Inflammatory macrophage treated with lipopolysaccharide for 4 hours (primary cell): Measurements from ENCODE around the gene RARS1.

Experiments used
- DNase-seq: peaks from one replicate; pipeline ENCODE4 v3.0.0-alpha.2; 2020

The RARS1 gene

DNA sequence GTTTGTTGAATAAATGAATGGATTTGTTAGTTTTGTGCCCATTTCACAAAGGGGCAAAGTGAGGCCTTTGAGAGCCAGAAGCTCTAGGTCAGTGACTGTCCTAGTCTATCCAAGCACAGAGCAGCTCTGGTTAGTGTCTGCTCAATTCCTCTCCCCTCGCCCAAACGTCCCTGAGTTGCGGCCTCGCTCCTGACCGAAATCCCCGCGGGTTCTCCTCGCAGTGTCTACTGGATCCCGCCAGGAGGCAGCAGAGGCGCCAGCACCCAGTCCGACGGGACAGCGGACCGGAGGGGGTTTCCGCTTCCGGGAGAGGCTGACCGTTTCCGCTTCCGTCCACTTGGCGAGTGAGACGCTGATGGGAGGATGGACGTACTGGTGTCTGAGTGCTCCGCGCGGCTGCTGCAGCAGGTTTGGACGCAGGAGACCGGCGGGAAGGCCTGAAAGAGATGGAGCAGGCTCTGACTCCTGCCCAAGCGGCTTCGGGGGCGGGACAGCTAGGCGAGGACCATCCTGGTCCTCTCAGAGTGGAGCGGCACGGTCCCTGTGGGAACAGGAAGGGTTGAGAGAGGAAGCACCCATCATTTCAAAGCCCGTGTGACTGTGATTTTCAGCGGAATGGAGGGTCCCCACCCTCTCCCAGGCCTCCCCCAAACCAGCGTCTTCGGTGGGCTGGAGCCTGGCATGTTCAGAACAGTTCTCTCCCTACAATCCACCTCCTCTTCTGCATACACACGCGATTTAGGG, at the start of gene RARS1:
Gene RARS1 (plus strand): TSS at position 336 of the 744 bp plus-strand sequence. CDS start 28 bp downstream, at position 364.
- peak; percentile 94 for DNase-seq

GRCh38 chr5:168438349-168438748, 47.9 kb upstream of the RARS1 start:
- DNase-seq: no peak

- DNase-seq: no peak
These were observed 42.7 kb upstream of the RARS1 start for GRCh38 chr5:168443533-168443932.

DNA sequence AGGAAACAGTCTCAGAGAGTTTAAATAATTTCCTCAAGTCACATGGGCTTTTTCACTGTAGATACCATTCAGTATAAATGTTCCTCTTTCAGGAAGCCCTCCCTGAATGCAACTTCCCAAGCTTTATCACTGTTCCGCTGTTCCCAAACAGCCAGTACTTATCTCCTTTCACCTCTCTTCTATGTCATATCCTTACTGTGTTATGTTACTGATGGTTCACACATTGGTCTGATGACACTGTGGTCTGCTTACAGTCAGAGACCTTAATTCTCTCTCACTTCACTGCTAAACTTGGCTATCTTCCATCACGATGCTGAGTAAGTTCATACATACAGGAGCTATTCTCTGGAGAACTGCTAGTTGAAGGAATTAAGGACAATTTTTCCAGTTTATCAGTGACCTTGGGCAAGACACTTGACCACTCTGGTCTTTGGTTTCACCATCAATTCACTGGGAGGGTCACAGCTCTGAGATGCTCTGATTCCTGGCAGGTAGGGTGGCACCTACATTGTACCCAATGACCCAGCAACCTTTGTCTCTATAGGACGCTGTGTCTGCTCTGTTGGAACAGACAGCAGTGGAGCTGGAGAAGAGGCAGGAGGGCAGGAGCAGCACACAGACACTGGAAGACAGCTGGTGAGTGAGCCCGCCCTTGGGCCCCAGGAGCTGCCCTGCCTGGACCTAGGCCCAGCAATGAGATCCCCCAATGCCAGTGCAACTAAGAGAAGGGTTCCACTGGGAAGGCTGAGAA, 42.1 kb upstream of the RARS1 start:
- no peak for DNase-seq

DNA sequence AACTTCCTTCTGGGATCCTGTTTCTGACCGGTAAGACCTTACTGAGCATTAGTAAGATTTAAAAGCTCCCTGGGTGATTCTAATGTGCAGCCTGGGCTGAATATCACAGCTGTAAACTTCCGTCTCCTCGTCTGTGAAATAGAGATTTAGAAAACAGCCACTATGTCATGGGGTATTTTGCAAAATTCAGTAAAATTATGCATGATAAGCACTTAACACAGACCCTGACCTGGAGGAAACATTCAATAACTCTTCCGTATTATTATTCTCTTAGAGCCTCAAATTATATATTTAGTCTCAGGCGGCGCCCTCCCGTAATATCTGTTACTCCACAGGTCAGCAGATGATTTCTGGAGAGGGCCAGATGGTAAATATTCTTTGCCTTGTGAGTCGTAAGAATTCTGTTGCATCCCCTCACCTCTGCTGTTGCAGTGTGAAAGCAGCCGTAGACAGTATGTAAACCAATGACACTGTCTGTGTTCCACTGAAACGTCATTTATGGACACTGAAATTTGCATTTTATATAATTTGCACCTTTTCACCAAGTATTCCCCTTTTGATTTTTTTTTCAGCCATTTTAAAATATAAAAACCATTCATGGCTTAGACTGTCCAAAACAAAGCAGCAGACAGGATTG, 39.2 kb upstream of the RARS1 start:
- DNase-seq: no peak

GRCh38 chr5:168447808-168448207, 38.5 kb upstream of the RARS1 start:
- DNase-seq: no peak

DNA sequence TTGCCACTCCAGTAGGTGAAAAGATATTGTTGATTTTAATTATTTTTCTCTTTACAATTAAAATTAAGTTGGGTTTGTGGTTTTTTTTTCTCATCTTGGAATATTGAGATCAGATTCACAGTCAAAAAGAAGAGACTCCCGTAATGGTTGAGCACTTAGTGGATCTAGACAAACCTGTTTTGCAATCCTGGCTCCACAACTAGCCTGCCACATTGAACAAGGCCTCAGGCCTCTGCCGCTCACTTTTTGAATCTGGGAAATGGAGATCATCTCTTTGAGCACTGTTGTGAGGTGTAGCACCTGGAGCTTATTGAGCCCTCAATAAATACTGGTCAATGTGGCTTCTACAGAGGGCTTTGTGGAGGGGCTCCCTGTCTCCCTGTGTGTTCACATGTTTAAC, 37.1 kb upstream of the RARS1 start:
- no peak for DNase-seq

GRCh38 chr5:168451565-168451964, 34.7 kb upstream of the RARS1 start:
- no peak for DNase-seq

DNA sequence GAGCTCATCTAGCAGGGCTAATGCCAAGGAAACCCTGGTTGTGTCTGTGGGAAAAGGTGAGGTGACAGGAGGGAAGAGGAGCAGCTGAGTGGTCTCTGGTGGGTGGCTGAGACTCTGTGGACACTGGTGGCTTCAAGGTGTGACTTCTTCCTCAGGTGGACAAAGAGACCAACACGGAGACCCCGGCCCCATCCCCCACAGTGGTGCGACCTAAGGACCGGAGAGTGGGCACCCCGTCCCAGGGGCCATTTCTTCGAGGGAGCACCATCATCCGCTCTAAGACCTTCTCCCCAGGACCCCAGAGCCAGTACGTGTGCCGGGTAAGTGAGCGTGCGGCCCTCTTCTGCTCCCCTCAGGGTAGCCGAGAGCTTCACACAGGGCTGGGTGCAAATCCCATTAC, 31.1 kb upstream of the RARS1 start:
- DNase-seq: no peak

DNA sequence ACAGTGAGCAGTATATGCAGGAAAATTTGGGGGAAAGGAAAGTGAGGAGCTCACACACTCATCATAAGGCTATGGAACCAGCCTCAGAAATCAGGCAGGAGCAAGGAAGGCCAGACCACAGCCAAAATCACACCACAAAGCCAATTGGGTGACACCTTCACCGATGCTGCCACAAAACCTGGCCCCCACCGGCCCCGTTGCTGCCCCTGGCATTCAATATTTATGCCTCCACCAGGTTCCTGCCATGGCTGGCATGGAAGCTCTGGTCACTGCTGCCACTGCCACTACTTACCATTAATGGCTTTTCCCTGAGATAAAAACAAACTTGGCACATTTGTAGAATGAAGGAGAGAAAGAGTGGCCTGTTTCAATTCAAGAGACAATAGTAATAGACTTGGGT, 28.7 kb upstream of the RARS1 start:
- DNase-seq: no peak

DNA sequence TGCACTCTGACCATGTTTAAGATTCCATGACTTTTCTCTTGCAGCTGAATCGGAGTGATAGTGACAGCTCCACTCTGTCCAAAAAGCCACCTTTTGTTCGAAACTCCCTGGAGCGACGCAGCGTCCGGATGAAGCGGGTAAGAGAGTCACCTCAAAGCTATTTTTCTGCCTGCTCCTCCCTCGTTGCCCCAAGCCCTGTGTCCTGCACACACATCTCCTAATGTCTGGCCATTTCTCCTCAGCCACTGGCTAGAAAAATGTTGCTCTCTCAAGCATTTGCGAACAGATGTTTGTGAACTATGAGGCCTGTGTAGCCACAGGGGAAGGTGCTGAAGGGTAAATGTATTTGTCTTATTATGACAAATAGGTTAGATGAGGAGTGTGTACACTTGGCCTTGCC, 25.7 kb upstream of the RARS1 start:
- DNase-seq: no peak

DNA sequence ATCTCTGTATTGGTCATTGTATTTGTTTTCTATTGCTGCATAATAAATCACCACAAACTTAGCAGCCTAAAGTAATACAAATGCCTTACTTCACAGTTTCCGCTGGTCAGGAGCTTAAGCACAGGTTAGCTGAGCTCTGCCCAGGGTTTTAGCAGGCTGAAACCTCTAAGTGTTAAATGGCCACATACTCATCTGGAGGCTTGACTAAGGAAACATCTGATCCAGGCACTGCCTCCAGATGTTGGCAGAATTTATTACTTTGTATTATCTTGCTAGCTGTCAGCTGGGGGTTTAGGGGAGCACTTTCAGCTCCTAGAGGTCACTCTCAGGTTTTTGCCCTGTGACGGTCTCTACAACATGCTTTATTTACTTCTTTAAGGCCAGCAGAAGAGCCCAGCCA, 23.2 kb upstream of the RARS1 start:
- no peak for DNase-seq

- no peak for DNase-seq
These were observed 22.1 kb upstream of the RARS1 start for GRCh38 chr5:168464214-168464613.

- DNase-seq: no peak
These were observed 21.6 kb upstream of the RARS1 start for GRCh38 chr5:168464641-168465040.

GRCh38 chr5:168467755-168468330, 18.4 kb upstream of the RARS1 start:
- DNase-seq: no peak

GRCh38 chr5:168468836-168469235, 17.4 kb upstream of the RARS1 start:
- no peak for DNase-seq

GRCh38 chr5:168469816-168470215, 16.5 kb upstream of the RARS1 start:
- DNase-seq: no peak

DNA sequence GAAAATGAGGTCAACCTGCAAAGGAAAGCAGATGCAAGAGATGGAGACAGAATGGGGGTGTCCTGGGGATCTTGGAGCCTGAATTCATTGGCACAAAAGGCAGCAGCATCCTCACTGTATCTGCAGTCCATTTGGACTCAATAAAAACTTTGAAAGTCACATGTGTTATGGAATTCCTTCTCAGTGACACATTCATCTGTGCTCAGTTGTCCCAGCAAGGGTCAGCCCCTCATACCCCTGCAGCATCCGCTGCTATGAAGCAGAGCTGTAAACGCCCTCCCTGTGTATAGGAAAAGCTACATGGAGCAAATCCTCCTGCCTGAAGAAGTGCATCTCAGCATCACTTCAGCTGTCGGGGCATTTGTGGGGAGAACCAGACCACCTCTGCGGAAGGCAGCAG, 14.5 kb upstream of the RARS1 start:
- no peak for DNase-seq

DNA sequence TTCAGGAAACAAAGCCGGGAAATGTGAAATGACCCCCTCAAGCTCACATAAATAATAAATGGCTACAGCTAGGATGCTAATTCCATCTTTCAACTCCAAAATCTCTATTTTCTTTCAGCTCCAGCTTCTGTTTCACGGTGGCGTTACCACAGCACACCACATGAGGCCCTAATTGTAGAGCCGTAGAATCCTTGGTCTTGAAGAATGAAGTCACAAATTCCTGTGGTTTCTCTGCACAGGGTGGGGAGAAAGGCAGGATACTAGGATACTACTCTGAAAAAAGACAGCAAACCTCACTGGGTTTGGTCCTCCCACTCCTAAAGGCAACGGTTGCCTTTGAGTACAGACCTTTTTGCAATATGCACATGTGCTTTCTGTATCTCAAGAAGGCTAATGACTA, 13.9 kb upstream of the RARS1 start:
- no peak for DNase-seq

DNA sequence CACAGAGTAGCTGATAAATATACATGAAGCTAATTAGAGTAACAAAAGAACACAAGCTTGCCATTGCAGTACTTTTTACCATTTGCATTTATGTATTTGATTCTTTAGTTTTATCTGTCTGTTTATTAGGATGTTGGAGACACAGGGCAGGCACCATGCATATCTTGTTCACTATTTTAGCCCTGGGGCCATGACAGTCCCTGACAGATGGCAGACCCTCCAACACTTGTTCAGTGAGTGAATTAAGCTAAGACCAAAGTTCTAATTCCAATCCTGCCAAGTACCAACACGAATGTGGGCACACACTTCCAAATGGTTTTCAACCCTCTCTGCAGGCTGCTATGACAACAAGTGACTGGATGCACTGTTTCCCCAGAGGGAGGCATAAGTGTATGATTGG, 12.0 kb upstream of the RARS1 start:
- no peak for DNase-seq

GRCh38 chr5:168477060-168477459, 9.2 kb upstream of the RARS1 start:
- DNase-seq: no peak

DNA sequence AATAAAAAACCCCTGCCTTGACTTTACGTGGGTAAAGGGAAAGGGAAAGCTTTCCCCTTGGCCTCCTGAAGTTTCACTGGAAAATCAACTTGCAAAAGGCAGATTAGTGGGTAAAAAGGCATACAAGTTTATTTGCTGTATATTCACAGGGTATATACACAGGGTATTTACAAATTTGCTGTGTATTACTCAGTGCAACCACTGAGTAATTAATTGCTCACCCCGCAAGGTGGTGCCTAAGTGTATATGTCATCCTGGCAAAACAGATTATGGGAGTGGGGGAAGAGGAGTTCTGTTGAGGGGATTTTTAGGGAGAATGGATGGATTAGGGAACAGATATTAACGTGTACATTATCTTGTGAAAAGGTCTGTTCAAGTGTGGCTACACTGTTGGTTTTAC, 7.1 kb upstream of the RARS1 start:
- no peak for DNase-seq

DNA sequence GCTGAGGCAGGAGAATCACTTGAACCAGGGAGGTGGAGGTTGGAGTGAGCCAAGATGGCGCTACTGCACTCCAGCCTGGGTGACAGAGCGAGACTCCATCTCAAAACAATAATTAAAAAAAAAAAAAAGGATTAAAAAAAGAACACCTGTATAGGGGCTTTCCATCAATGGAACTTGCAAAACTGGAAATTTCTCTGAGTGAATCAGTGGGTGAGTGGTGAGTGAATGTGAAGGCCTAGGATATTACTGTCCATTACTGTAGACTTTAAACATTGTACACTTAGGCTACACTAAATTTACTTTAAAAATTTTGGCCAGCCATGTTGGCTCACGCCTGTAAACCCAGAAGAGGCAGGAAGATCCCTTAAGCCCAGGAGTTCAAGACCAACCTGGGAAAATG, 5.7 kb upstream of the RARS1 start:
- no peak for DNase-seq

DNA sequence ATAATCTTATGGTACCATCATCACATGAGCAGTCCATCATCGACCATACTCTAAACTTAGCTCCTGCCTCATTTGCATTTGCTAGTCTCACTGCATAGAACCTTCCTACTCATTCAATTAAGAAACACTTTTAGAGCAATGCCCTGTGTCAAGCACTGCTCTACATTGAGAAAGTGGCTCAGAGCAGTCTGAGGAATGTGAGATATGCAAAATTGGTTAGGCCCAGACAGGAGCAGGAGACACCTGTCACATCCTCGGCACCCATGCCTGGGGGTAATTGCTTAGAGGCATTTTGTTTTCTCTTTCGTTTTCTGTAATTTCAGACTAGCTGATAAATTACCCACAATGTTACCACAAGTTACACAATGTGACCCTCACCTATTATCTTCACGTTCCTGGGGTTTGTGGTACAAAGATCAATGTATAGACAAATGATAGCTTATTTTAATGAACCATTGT, 4.9 kb upstream of the RARS1 start:
- no peak for DNase-seq
